GM18502 (cell line): Measurements from ENCODE around the gene MDP1.
"Not testable (repeated sequence)": the region's sequence is repeated elsewhere in the genome, so short reads cannot be mapped to it uniquely, and the experiment has no call there.

Experiments used
- ATAC-seq: cut with Tn5 transposase; IDR thresholded peaks from one replicate; pipeline ENCODE4 v1.9.1; 2021; ENCODE audit warnings: mild to moderate bottlenecking; ENCODE audit not compliant: unreplicated experiment, poor library complexity

Gene MDP1

GRCh38 chr14:24204163-24205146 is 11.4 kb downstream of the MDP1 start:
- ATAC-seq: no peak

- ATAC-seq: not testable (repeated sequence)
Observed at GRCh38 chr14:24203249-24203886, 12.5 kb downstream of the MDP1 start.

GRCh38 chr14:24202538-24202937 is 13.3 kb downstream of the MDP1 start:
- ATAC-seq: not testable (repeated sequence)

GRCh38 chr14:24198814-24199524 is 16.9 kb downstream of the MDP1 start:
- ATAC-seq: no peak

GRCh38 chr14:24197056-24197450 is 18.8 kb downstream of the MDP1 start:
- ATAC-seq: no peak

- ATAC-seq: peak; percentile 13
Observed at GRCh38 chr14:24196071-24197055, 19.5 kb downstream of the MDP1 start.

GRCh38 chr14:24195186-24196070 is 20.4 kb downstream of the MDP1 start, which contains the start of gene TM9SF1:
TSS of gene TM9SF1 (minus strand) at chr14:24195441. CDS start at chr14:24195019, 422 bp downstream.
- ATAC-seq: peak; percentile 87

GRCh38 chr14:24194873-24195185 is 21.0 kb downstream of the MDP1 start:
- no peak for ATAC-seq

GRCh38 chr14:24194186-24194872 is 21.5 kb downstream of the MDP1 start:
- ATAC-seq: no peak

- ATAC-seq: no peak
Observed at GRCh38 chr14:24192933-24193332, 22.9 kb downstream of the MDP1 start.

GRCh38 chr14:24190416-24190815 is 25.4 kb downstream of the MDP1 start:
- ATAC-seq: no peak

- ATAC-seq: no peak
Observed at GRCh38 chr14:24189460-24189859, 26.4 kb downstream of the MDP1 start.

- no peak for ATAC-seq
Observed at GRCh38 chr14:24189059-24189375, 26.8 kb downstream of the MDP1 start.

GRCh38 chr14:24188251-24189058 is 27.4 kb downstream of the MDP1 start, which contains the start of gene IPO4:
TSS of gene IPO4 (minus strand) at chr14:24188816. CDS start at chr14:24188787, 29 bp downstream.
- ATAC-seq: peak; percentile 84

GRCh38 chr14:24187539-24187915 is 28.3 kb downstream of the MDP1 start:
- ATAC-seq: no peak

- no peak for ATAC-seq
Observed at GRCh38 chr14:24186831-24187538, 28.9 kb downstream of the MDP1 start.

GRCh38 chr14:24185741-24186140 is 30.1 kb downstream of the MDP1 start:
- no peak for ATAC-seq
